Measurements from ENCODE around the gene HPS4.

The HPS4 gene

GRCh38 chr22:26426924-26427323 is 56.7 kb downstream of the HPS4 start:
- Histone ChIP-seq H3K79me2 (ENCODE audit: insufficient read depth, low read length) (no peaks in the 10 kb centered on the region), H3K4me3 (ENCODE audit: low read length, poor library complexity, severe bottlenecking) (no peak overlapping the region), H4K20me1 (ENCODE audit: insufficient read depth, low read length, poor library complexity, severe bottlenecking) (no peaks in the 10 kb centered on the region), H3K36me3 (ENCODE audit: insufficient read depth, low read length) (no peaks in the 10 kb centered on the region), H3K4me2 (ENCODE audit: low read depth, low read length, poor library complexity, severe bottlenecking) (no peak overlapping the region), H2AFZ (ENCODE audit: low read length) (no peak overlapping the region), H3K9ac (ENCODE audit: low read depth, low read length, poor library complexity, severe bottlenecking) (no peak overlapping the region), H3K4me1 (ENCODE audit: insufficient read depth, low read length, poor library complexity, severe bottlenecking) (peaks cover 30% of the 10 kb centered on the region), H3F3A (ENCODE audit: low read depth) (no peaks in the 10 kb centered on the region), H3K27me3 (ENCODE audit: insufficient read depth, low read length, poor library complexity, severe bottlenecking) (no peaks in the 10 kb centered on the region), H3K9me3 (ENCODE audit: insufficient read depth, low read depth, low read length) (no peaks in the 10 kb centered on the region), H3K9me2 (replicated peaks; ENCODE audit: low read depth, low read length) (no peaks in the 10 kb centered on the region)
- TF ChIP-seq EZH2phosphoT487 (IDR thresholded peaks at IDR 0.05; ENCODE audit: borderline replicate concordance) (no peak), CTCF (conservative IDR thresholded peaks at IDR 0.05; ENCODE audit: low read length) (no peak)

DNA sequence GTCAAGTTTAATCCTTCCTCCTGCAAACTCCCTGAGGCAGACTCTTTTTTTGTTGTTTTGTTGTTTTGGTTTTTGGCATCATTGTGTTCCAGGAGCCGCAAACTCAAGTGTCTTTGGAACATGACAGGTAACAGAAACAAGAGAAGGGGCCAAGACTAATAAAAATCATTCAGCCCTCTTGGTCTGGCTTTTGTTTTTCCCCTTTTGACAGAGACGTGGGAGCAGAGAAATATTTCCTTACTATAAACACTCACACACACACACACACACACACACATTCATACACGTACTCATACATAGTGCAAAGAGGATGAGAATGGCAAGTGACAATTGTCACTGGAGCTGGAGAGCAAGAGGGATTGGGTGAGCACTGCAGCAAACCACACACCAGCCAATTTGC is 65.0 kb downstream of the HPS4 start:
- Histone ChIP-seq H2AFZ (ENCODE audit: low read length) (no peak overlapping the region), H3K4me1 (ENCODE audit: insufficient read depth, low read length, poor library complexity, severe bottlenecking) (no peaks in the 10 kb centered on the region), H3K9ac (ENCODE audit: low read depth, low read length, poor library complexity, severe bottlenecking) (no peak overlapping the region), H3K9me3 (ENCODE audit: insufficient read depth, low read depth, low read length) (no peaks in the 10 kb centered on the region), H4K20me1 (ENCODE audit: insufficient read depth, low read length, poor library complexity, severe bottlenecking) (no peaks in the 10 kb centered on the region), H3F3A (ENCODE audit: low read depth) (no peaks in the 10 kb centered on the region), H3K79me2 (ENCODE audit: insufficient read depth, low read length) (no peaks in the 10 kb centered on the region), H3K9me2 (replicated peaks; ENCODE audit: low read depth, low read length) (no peaks in the 10 kb centered on the region), H3K4me3 (ENCODE audit: low read length, poor library complexity, severe bottlenecking) (no peak overlapping the region), H3K36me3 (ENCODE audit: insufficient read depth, low read length) (no peaks in the 10 kb centered on the region), H3K27me3 (ENCODE audit: insufficient read depth, low read length, poor library complexity, severe bottlenecking) (no peaks in the 10 kb centered on the region), H3K4me2 (ENCODE audit: low read depth, low read length, poor library complexity, severe bottlenecking) (no peak overlapping the region)
- TF ChIP-seq CTCF (conservative IDR thresholded peaks at IDR 0.05; ENCODE audit: low read length) (no peak), EZH2phosphoT487 (IDR thresholded peaks at IDR 0.05; ENCODE audit: borderline replicate concordance) (no peak)

GRCh38 chr22:26417406-26417805 is 66.2 kb downstream of the HPS4 start:
- H2AFZ ChIP-seq (ENCODE audit: low read length) = no peak overlapping the region
- H3K4me2 ChIP-seq (ENCODE audit: low read depth, low read length, poor library complexity, severe bottlenecking) = no peak overlapping the region

More at GRCh38 chr22:26417406-26417805, 66.2 kb downstream of the HPS4 start:
- Histone ChIP-seq H3K9me2 (replicated peaks; ENCODE audit: low read depth, low read length) (no peaks in the 10 kb centered on the region), H3K79me2 (ENCODE audit: insufficient read depth, low read length) (no peaks in the 10 kb centered on the region), H4K20me1 (ENCODE audit: insufficient read depth, low read length, poor library complexity, severe bottlenecking) (no peaks in the 10 kb centered on the region), H3K4me1 (ENCODE audit: insufficient read depth, low read length, poor library complexity, severe bottlenecking) (no peaks in the 10 kb centered on the region), H3K27me3 (ENCODE audit: insufficient read depth, low read length, poor library complexity, severe bottlenecking) (no peaks in the 10 kb centered on the region), H3F3A (ENCODE audit: low read depth) (no peaks in the 10 kb centered on the region), H3K36me3 (ENCODE audit: insufficient read depth, low read length) (no peaks in the 10 kb centered on the region), H3K9ac (ENCODE audit: low read depth, low read length, poor library complexity, severe bottlenecking) (no peak overlapping the region), H3K4me3 (ENCODE audit: low read length, poor library complexity, severe bottlenecking) (no peak overlapping the region), H3K9me3 (ENCODE audit: insufficient read depth, low read depth, low read length) (no peaks in the 10 kb centered on the region)
- TF ChIP-seq CTCF (conservative IDR thresholded peaks at IDR 0.05; ENCODE audit: low read length) (no peak), EZH2phosphoT487 (IDR thresholded peaks at IDR 0.05; ENCODE audit: borderline replicate concordance) (no peak)
